Pulmonary artery endothelial cell (primary cell): ENCODE measurements around the gene FGF12. TPM values are rescaled to one million over a fixed set of nuclear protein-coding genes. Genes with fewer than 3 reads are reported as not detected.

ENCODE experiments used
- DNase-seq: peaks from one replicate; pipeline ENCODE4 v3.0.0-alpha.2; 2011; ENCODE audit warnings: low read depth, low spot score
- total RNA-seq: library from RNA; depleted of rRNA; stranded (reverse); fragments of >200 nt; gene quantifications from 2 replicates; pipeline ENCODE4 v1.2.3, GENCODE V29; 2014

The FGF12 gene
- total RNA-seq, 1 donor from 2014 or later = 1.8 TPM

GRCh38 chr3:192501401-192501800 is 225.9 kb downstream of the FGF12 start:
- no peak for DNase-seq

GRCh38 chr3:192496905-192497587 is 230.3 kb downstream of the FGF12 start:
- DNase-seq = no peak

- DNase-seq = peak; percentile 78
Measured at GRCh38 chr3:192494174-192494573, 233.2 kb downstream of the FGF12 start.

- no peak for DNase-seq
Measured at GRCh38 chr3:192490720-192491119, 236.6 kb downstream of the FGF12 start.

GRCh38 chr3:192489579-192489978 is 237.8 kb downstream of the FGF12 start:
- DNase-seq = no peak

GRCh38 chr3:192487033-192487432 is 240.3 kb downstream of the FGF12 start:
- no peak for DNase-seq

- peak; percentile 26 for DNase-seq
Measured at GRCh38 chr3:192482809-192483208, 244.5 kb downstream of the FGF12 start.

GRCh38 chr3:192482391-192482790 is 244.9 kb downstream of the FGF12 start:
- DNase-seq = no peak

GRCh38 chr3:192481638-192482037 is 245.7 kb downstream of the FGF12 start:
- DNase-seq = peak; percentile 48

GRCh38 chr3:192467230-192468140 is 259.9 kb downstream of the FGF12 start:
- no peak for DNase-seq

GRCh38 chr3:192449036-192449435 is 278.3 kb downstream of the FGF12 start:
- no peak for DNase-seq

GRCh38 chr3:192445770-192446644 is 281.3 kb downstream of the FGF12 start:
- no peak for DNase-seq

- no peak for DNase-seq
Measured at GRCh38 chr3:192444791-192445106, 282.6 kb downstream of the FGF12 start.

GRCh38 chr3:192444096-192444790 is 283.1 kb downstream of the FGF12 start:
- peak; percentile 36 for DNase-seq

GRCh38 chr3:192435241-192435640 is 292.1 kb downstream of the FGF12 start:
- no peak for DNase-seq

- no peak for DNase-seq
Measured at GRCh38 chr3:192434186-192434585, 293.2 kb downstream of the FGF12 start.

- DNase-seq = no peak
Measured at GRCh38 chr3:192433704-192434103, 293.6 kb downstream of the FGF12 start.

- DNase-seq = no peak
Measured at GRCh38 chr3:192422997-192423342, 304.4 kb downstream of the FGF12 start.

- no peak for DNase-seq
Measured at GRCh38 chr3:192422321-192422996, 304.9 kb downstream of the FGF12 start.

GRCh38 chr3:192419312-192419711 is 308.0 kb downstream of the FGF12 start:
- no peak for DNase-seq

GRCh38 chr3:192417559-192418055 is 309.7 kb downstream of the FGF12 start:
- DNase-seq = no peak
